CD14-positive monocyte (primary cell): ENCODE results near the gene EXD1. TPM values are rescaled to one million over a fixed set of nuclear protein-coding genes. Genes with fewer than 3 reads are reported as not detected.

Experiments used
- DNase-seq, 3 donors: peaks; one replicate each; pipeline ENCODE4 v3.0.0-alpha.2; 2011 to 2022
- H2AFZ ChIP-seq: 2 replicates; pipeline ENCODE4 v1.6.0; 2012; ENCODE audit warnings: mild to moderate bottlenecking, low read depth, low read length, inconsistent platforms; ENCODE audit not compliant: insufficient read depth, poor library complexity, severe bottlenecking
- H3K27ac ChIP-seq, 2 donors: 1 replicate in 1 of 2; 2 replicates in 1 of 2; pipeline ENCODE4 v1.5.1; 2012 to 2013; ENCODE audit warnings: low read length in 2 of 2, control low read depth in 1 of 2, inconsistent platforms in 1 of 2, low read depth in 1 of 2, mild to moderate bottlenecking in 1 of 2
- H3K27me3 ChIP-seq, 2 donors: one replicate each; pipeline versions ENCODE4 v1.6.0 to v1.6.1; 2011 to 2013; ENCODE audit warnings: low read length in 2 of 2; ENCODE audit not compliant: control insufficient read depth in 2 of 2, insufficient read depth in 2 of 2
- H3K36me3 ChIP-seq, 2 donors: replicated peaks in 1 of 2; 1 replicate in 1 of 2; 2 replicates in 1 of 2; pipeline versions ENCODE4 v1.5.1 to v1.6.1; 2012 to 2013; ENCODE audit warnings: low read length in 2 of 2, control low read depth in 1 of 2, inconsistent platforms in 1 of 2, mild to moderate bottlenecking in 1 of 2; ENCODE audit not compliant: insufficient read depth in 2 of 2, control insufficient read depth in 1 of 2
- H3K4me1 ChIP-seq, 2 donors: 1 replicate in 1 of 2; 2 replicates in 1 of 2; pipeline versions ENCODE4 v1.5.1 to v1.6.1; 2012 to 2013; ENCODE audit warnings: low read length in 2 of 2, control low read depth in 1 of 2, inconsistent platforms in 1 of 2, mild to moderate bottlenecking in 1 of 2, moderate library complexity in 1 of 2; ENCODE audit not compliant: insufficient read depth in 2 of 2, control insufficient read depth in 1 of 2
- H3K4me2 ChIP-seq: replicated peaks from 2 replicates; pipeline ENCODE3; 2012; ENCODE audit warnings: low read length, moderate library complexity, mild to moderate bottlenecking; ENCODE audit not compliant: poor library complexity, severe bottlenecking; ENCODE audit errors: extremely low read depth
- H3K4me3 ChIP-seq, 3 experiments: fragments of 200-600 bp in 1 of 3; sonication (generic) in 1 of 3; replicated peaks in 1 of 3; 1 replicate in 2 of 3; 2 replicates in 1 of 3; pipeline ENCODE4 v1.5.1; 2011 to 2013; ENCODE audit warnings: low read length in 3 of 3, mild to moderate bottlenecking in 3 of 3, control low read depth in 2 of 3, low read depth in 2 of 3, inconsistent platforms in 1 of 3, moderate library complexity in 1 of 3
- H3K79me2 ChIP-seq: 2 replicates; pipeline ENCODE4 v1.6.0; 2012; ENCODE audit warnings: mild to moderate bottlenecking, control low read depth, inconsistent platforms, low read length, moderate library complexity; ENCODE audit not compliant: insufficient read depth
- H3K9ac ChIP-seq: 2 replicates; pipeline ENCODE4 v1.6.0; 2017; ENCODE audit warnings: low read length, mild to moderate bottlenecking; ENCODE audit not compliant: insufficient read depth, poor library complexity, severe bottlenecking
- H3K9me3 ChIP-seq, 2 donors: replicated peaks in 1 of 2; 1 replicate in 1 of 2; 2 replicates in 1 of 2; pipeline versions ENCODE4 v1.5.1 to v1.6.1; 2012 to 2013; ENCODE audit warnings: low read length in 2 of 2, control low read depth in 1 of 2; ENCODE audit not compliant: control insufficient read depth in 1 of 2, insufficient read depth in 1 of 2
- H4K20me1 ChIP-seq: 2 replicates; pipeline ENCODE4 v1.6.0; 2012; ENCODE audit warnings: mild to moderate bottlenecking, low read length, control low read depth, moderate library complexity; ENCODE audit not compliant: insufficient read depth
- H3K27ac Mint-ChIP-seq, 7 donors: one replicate each; pipeline ENCODE4 v1.8.0; 2020; ENCODE audit warnings: mild to moderate bottlenecking in 7 of 7, mixed read lengths in 7 of 7, moderate library complexity in 6 of 7, inconsistent platforms in 2 of 7
- H3K27me3 Mint-ChIP-seq, 3 donors: one replicate each; pipeline ENCODE4 v1.8.0; 2021 to 2022; ENCODE audit warnings: low read depth in 3 of 3, mild to moderate bottlenecking in 3 of 3, mixed read lengths in 3 of 3, moderate library complexity in 3 of 3, inconsistent platforms in 1 of 3
- H3K36me3 Mint-ChIP-seq, 2 donors: one replicate each; pipeline ENCODE4 v1.8.0; 2020; ENCODE audit warnings: mixed read lengths in 2 of 2, inconsistent platforms in 1 of 2, mild to moderate bottlenecking in 1 of 2
- H3K4me1 Mint-ChIP-seq: one replicate; pipeline ENCODE4 v1.8.0; 2020; ENCODE audit warnings: mild to moderate bottlenecking, mixed read lengths
- H3K4me3 Mint-ChIP-seq, 2 donors: one replicate each; pipeline ENCODE4 v1.8.0; 2020; ENCODE audit warnings: mild to moderate bottlenecking in 2 of 2, mixed read lengths in 2 of 2, moderate library complexity in 1 of 2
- H3K9me3 Mint-ChIP-seq, 7 donors: one replicate each; pipeline ENCODE4 v1.8.0; 2020 to 2022; ENCODE audit warnings: mixed read lengths in 7 of 7, mild to moderate bottlenecking in 6 of 7, moderate library complexity in 6 of 7, inconsistent platforms in 2 of 7
- CTCF ChIP-seq: fragments of 200-600 bp; IDR thresholded peaks from one replicate; pipeline ENCODE4 v1.8.0; 2022; ENCODE audit warnings: antibody characterized with exemption, mild to moderate bottlenecking
- WGBS: methylation state at CpG from one replicate; pipeline ENCODE4 v1.1.5; 2013; ENCODE audit warnings: missing lambda C conversion rate; ENCODE audit not compliant: insufficient coverage; 5-methylcytosine and 5-hydroxymethylcytosine counted together
- intact Hi-C, 2 donors: fragments of 100-400 bp; cut with micrococcal nuclease; formaldehyde crosslinking; loops; one replicate each; pipeline versions ENCODE4 v1.15.0 to v1.15.1; 2023
- polyA plus RNA-seq, 3 donors: library from polyadenylated mRNA; depleted of rRNA in 1 of 3; unstranded in 2 of 3; stranded (reverse) in 1 of 3; fragments of 300-500 nt in 2 of 3; fragments of >200 nt in 1 of 3; fragmentation: Illumina TruSeq in 2 of 3; gene quantifications; 1 replicate in 2 of 3; 2 replicates in 1 of 3; pipeline ENCODE4 v1.2.3, GENCODE V29; 2012 to 2021

EXD1 gene
- polyA plus RNA-seq, 3 donors, result 0.04 to 0.08 TPM; not detected in 1

- Histone ChIP-seq H3K4me1 (no peaks in the 10 kb centered on the region), H3K9me3 (no peaks in the 10 kb centered on the region), H2AFZ (no peak overlapping the region), H3K4me2 (no peak overlapping the region), H3K79me2 (no peaks in the 10 kb centered on the region), H3K9ac (no peak overlapping the region), H4K20me1 (no peaks in the 10 kb centered on the region), H3K36me3 (no peaks in the 10 kb centered on the region), H3K27me3 (no peaks in the 10 kb centered on the region), H3K4me3 (no peak overlapping the region), H3K27ac (no peak overlapping the region)
- no CpG with 5 or more reads among the region's 5 CpGs for WGBS
- H3K4me1 Mint-ChIP-seq, result no peaks in the 10 kb centered on the region
- DNase-seq, result no peak
- peaks cover 0 to 9% (median 0%) of the 10 kb centered on the region in 7 donors for H3K9me3 Mint-ChIP-seq
- H3K27ac Mint-ChIP-seq, result no peak overlapping the region
- intact Hi-C loops, result no loop called here
- H3K36me3 Mint-ChIP-seq, result no peaks in the 10 kb centered on the region
- H3K4me3 Mint-ChIP-seq, result no peak overlapping the region
- no peak for TF ChIP-seq CTCF
- peaks cover 2 to 6% (median 5%) of the 10 kb centered on the region in 3 donors for H3K27me3 Mint-ChIP-seq
Measured at GRCh38 chr15:41153733-41154132, 76.8 kb downstream of the EXD1 start.

DNA sequence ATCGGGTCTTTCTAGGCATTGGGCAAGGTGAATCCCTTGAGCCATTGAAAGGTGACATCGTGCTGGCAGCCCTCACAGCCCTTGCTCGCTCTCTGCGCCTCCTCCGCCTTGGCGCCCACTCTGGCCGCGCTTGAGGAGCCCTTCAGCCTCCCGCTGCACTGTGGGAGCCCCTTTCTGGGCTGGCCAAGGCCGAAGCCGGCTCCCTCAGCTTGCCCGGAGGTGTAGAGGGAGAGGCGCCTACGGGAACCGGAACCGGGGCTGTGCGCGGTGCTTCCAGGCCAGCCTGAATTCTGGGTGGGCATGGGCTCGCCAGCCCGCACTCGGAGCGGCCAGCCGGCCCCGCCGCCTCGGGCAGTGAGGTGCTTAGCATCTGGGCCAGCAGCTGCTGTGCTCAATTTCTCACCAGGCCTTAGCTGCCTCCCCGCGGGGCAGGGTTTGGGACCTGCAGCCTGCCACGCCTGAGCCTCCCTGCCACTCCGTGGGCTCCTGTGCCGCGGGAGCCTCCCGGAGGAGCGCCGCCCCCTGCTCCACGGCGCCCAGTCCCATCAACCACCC, 79.0 kb downstream of the EXD1 start:
- peaks cover 2 to 5% (median 4%) of the 10 kb centered on the region in 3 donors for H3K27me3 Mint-ChIP-seq
- Histone ChIP-seq H3K9ac (no peak overlapping the region), H3K4me3 (no peak overlapping the region), H3K4me1 (no peaks in the 10 kb centered on the region), H3K79me2 (no peaks in the 10 kb centered on the region), H3K36me3 (no peaks in the 10 kb centered on the region), H2AFZ (no peak overlapping the region), H3K27me3 (no peaks in the 10 kb centered on the region), H4K20me1 (no peaks in the 10 kb centered on the region), H3K4me2 (no peak overlapping the region), H3K27ac (no peak overlapping the region), H3K9me3 (no peaks in the 10 kb centered on the region)
- 98% methylated on average over 26 of the region's 37 CpGs for WGBS
- H3K4me3 Mint-ChIP-seq, result no peak overlapping the region
- peaks cover 0 to 9% (median 0%) of the 10 kb centered on the region in 7 donors for H3K9me3 Mint-ChIP-seq
- H3K27ac Mint-ChIP-seq, result no peak overlapping the region
- intact Hi-C loops, result no loop called here
- no peak for TF ChIP-seq CTCF
- H3K4me1 Mint-ChIP-seq, result no peaks in the 10 kb centered on the region
- H3K36me3 Mint-ChIP-seq, result no peaks in the 10 kb centered on the region
- DNase-seq, result no peak
